NOMO-1 treated with DMSO at 0.1 percent for 48 hours (cell line): ENCODE results near the gene ZIC1.

Experiments
- DNase-seq: peaks from one replicate; lab custom pipeline; 2025; ENCODE audit not compliant: unreplicated experiment; lab: John Stamatoyannopoulos, UW

Gene ZIC1

GRCh38 chr3:147421184-147421912 is 12.2 kb downstream of the ZIC1 start:
- no peak for DNase-seq

GRCh38 chr3:147422196-147422595 is 13.0 kb downstream of the ZIC1 start:
- no peak for DNase-seq

GRCh38 chr3:147422601-147423536 is 13.7 kb downstream of the ZIC1 start:
- DNase-seq: no peak

- DNase-seq: no peak
Measured at GRCh38 chr3:147423537-147423797, 14.3 kb downstream of the ZIC1 start.

- DNase-seq: no peak
Measured at GRCh38 chr3:147423798-147424580, 14.8 kb downstream of the ZIC1 start.

GRCh38 chr3:147424581-147425387 is 15.6 kb downstream of the ZIC1 start:
- DNase-seq: no peak

- DNase-seq: no peak
Measured at GRCh38 chr3:147425388-147425850, 16.3 kb downstream of the ZIC1 start.

GRCh38 chr3:147426931-147427330 is 17.8 kb downstream of the ZIC1 start:
- DNase-seq: no peak

GRCh38 chr3:147427746-147428145 is 18.6 kb downstream of the ZIC1 start:
- no peak for DNase-seq

GRCh38 chr3:147428326-147428725 is 19.2 kb downstream of the ZIC1 start:
- DNase-seq: no peak

GRCh38 chr3:147428754-147429153 is 19.6 kb downstream of the ZIC1 start:
- no peak for DNase-seq

- DNase-seq: peak; percentile 90
Measured at GRCh38 chr3:147431751-147432150, 22.6 kb downstream of the ZIC1 start.

- no peak for DNase-seq
Measured at GRCh38 chr3:147447224-147447623, 38.1 kb downstream of the ZIC1 start.

- DNase-seq: no peak
Measured at GRCh38 chr3:147449669-147450068, 40.5 kb downstream of the ZIC1 start.

GRCh38 chr3:147458995-147459704 is 50.0 kb downstream of the ZIC1 start:
- DNase-seq: no peak

GRCh38 chr3:147462856-147463255 is 53.7 kb downstream of the ZIC1 start:
- no peak for DNase-seq
